DND-41 (cell line): ENCODE data around the gene ORC4.

Source experiments
- ATAC-seq: fragments of 200-7000 bp; cut with Tn5 transposase; 3 replicates; pipeline ENCODE4 v1.9.1; 2021; ENCODE audit warnings: low read depth; ENCODE audit not compliant: insufficient read depth
- DNase-seq: peaks from one replicate; pipeline ENCODE4 v3.0.0-alpha.2; 2020
- H2AFZ ChIP-seq: 2 replicates; pipeline ENCODE4 v1.6.0; 2012; ENCODE audit warnings: low read depth, low read length
- H3K27ac ChIP-seq: 2 replicates; pipeline ENCODE4 v1.5.1; 2012; ENCODE audit warnings: low read length, inconsistent platforms
- H3K27me3 ChIP-seq: fragments of 200-600 bp; sonication (generic); 2 replicates; pipeline ENCODE4 v1.6.0; 2012; ENCODE audit warnings: low read length, mild to moderate bottlenecking, inconsistent platforms; ENCODE audit not compliant: insufficient read depth, poor library complexity
- H3K36me3 ChIP-seq: 2 replicates; pipeline ENCODE4 v1.5.1; 2012; ENCODE audit warnings: low read length, inconsistent platforms; ENCODE audit not compliant: insufficient read depth
- H3K4me1 ChIP-seq: 2 replicates; pipeline ENCODE4 v1.5.1; 2012; ENCODE audit warnings: mild to moderate bottlenecking, low read length; ENCODE audit not compliant: insufficient read depth
- H3K4me2 ChIP-seq: 2 replicates; pipeline ENCODE4 v1.6.0; 2012; ENCODE audit warnings: mild to moderate bottlenecking, moderate library complexity, low read length, inconsistent platforms; ENCODE audit not compliant: insufficient read depth
- H3K4me3 ChIP-seq, 2 experiments: fragments of 200-600 bp in 1 of 2; shearing (Covaris generic) in 1 of 2; 2 replicates each; pipeline ENCODE4 v1.5.1; 2012 to 2016; ENCODE audit warnings: inconsistent platforms in 2 of 2, low read length in 2 of 2, mild to moderate bottlenecking in 2 of 2, low read depth in 1 of 2, moderate library complexity in 1 of 2
- H3K79me2 ChIP-seq: 2 replicates; pipeline ENCODE4 v1.6.0; 2012; ENCODE audit warnings: low read length, inconsistent platforms; ENCODE audit not compliant: insufficient read depth
- H3K9ac ChIP-seq: 2 replicates; pipeline ENCODE4 v1.6.0; 2012; ENCODE audit warnings: low read depth, mild to moderate bottlenecking, inconsistent platforms, low read length, moderate library complexity
- H3K9me3 ChIP-seq: 2 replicates; pipeline ENCODE4 v1.5.1; 2012; ENCODE audit warnings: low read length, moderate library complexity, mild to moderate bottlenecking, inconsistent platforms; ENCODE audit not compliant: insufficient read depth, severe bottlenecking
- H4K20me1 ChIP-seq: 2 replicates; pipeline ENCODE4 v1.6.0; 2012; ENCODE audit warnings: low read length; ENCODE audit not compliant: insufficient read depth
- EZH2 ChIP-seq: IDR thresholded peaks from 3 replicates; pipeline ENCODE4 v1.6.1; 2012; ENCODE audit warnings: borderline replicate concordance, low read depth, mild to moderate bottlenecking, moderate library complexity, low read length, inconsistent platforms; ENCODE audit not compliant: severe bottlenecking
- TF ChIP-seq, protein P1 (sequence below): IDR thresholded peaks from 2 replicates; pipeline ENCODE4 v1.5.1; 2012; ENCODE audit warnings: borderline replicate concordance, low read length, moderate library complexity, mild to moderate bottlenecking; ENCODE audit not compliant: poor library complexity, severe bottlenecking; ENCODE audit errors: extremely low read depth

The ORC4 gene

GRCh38 chr2:148020111-148021058, at the start of gene ORC4:
ORC4 (minus strand) TSS chr2:148020737; CDS start chr2:147975958, 44,779 bp downstream.
- H3K9me3 ChIP-seq: no peaks in the 10 kb centered on the region
- TF ChIP-seq, protein P1, sequence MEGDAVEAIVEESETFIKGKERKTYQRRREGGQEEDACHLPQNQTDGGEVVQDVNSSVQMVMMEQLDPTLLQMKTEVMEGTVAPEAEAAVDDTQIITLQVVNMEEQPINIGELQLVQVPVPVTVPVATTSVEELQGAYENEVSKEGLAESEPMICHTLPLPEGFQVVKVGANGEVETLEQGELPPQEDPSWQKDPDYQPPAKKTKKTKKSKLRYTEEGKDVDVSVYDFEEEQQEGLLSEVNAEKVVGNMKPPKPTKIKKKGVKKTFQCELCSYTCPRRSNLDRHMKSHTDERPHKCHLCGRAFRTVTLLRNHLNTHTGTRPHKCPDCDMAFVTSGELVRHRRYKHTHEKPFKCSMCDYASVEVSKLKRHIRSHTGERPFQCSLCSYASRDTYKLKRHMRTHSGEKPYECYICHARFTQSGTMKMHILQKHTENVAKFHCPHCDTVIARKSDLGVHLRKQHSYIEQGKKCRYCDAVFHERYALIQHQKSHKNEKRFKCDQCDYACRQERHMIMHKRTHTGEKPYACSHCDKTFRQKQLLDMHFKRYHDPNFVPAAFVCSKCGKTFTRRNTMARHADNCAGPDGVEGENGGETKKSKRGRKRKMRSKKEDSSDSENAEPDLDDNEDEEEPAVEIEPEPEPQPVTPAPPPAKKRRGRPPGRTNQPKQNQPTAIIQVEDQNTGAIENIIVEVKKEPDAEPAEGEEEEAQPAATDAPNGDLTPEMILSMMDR: peak; percentile 26
- no peak for TF ChIP-seq EZH2
- ATAC-seq (peak; percentile 84), DNase-seq (peak; percentile 98)
- peak within 1 kb of the TSS; percentile 82 for H2AFZ ChIP-seq
- peak within 1 kb of the TSS; percentile 81 for H3K4me2 ChIP-seq
- H3K36me3 ChIP-seq: no peaks in the 10 kb centered on the region; the same call in 1 of the 2 replicates
- peaks cover 53% of the 10 kb centered on the region for H3K4me1 ChIP-seq
- H3K4me3 ChIP-seq: peak within 1 kb of the TSS; percentile 68 to 86
- peak within 1 kb of the TSS; percentile 97 for H3K27ac ChIP-seq
- H3K79me2 ChIP-seq: peaks cover 92% of the 10 kb centered on the region
- H3K27me3 ChIP-seq: no peaks in the 10 kb centered on the region
- peaks cover 7% of the 10 kb centered on the region; the same call in 1 of the 2 replicates for H4K20me1 ChIP-seq
- peak within 1 kb of the TSS; percentile 68 for H3K9ac ChIP-seq

GRCh38 chr2:148067801-148068200, 47.3 kb upstream of the ORC4 start:
- H3K27ac ChIP-seq: no peak overlapping the region

GRCh38 chr2:148065936-148066335, 45.4 kb upstream of the ORC4 start:
- Histone ChIP-seq H3K4me1 (no peaks in the 10 kb centered on the region), H3K27ac (no peak overlapping the region), H3K4me3 (no peak overlapping the region), H2AFZ (no peak overlapping the region), H3K9ac (no peak overlapping the region), H3K79me2 (no peaks in the 10 kb centered on the region), H3K36me3 (no peaks in the 10 kb centered on the region), H3K4me2 (no peak overlapping the region), H4K20me1 (no peaks in the 10 kb centered on the region), H3K27me3 (no peaks in the 10 kb centered on the region), H3K9me3 (no peaks in the 10 kb centered on the region)
- DNase-seq: no peak
- no peak for ATAC-seq
- TF ChIP-seq EZH2: no peak
- TF ChIP-seq, protein P1: no peak

More at GRCh38 chr2:148067801-148068200, 47.3 kb upstream of the ORC4 start:
- no peaks in the 10 kb centered on the region for H3K79me2 ChIP-seq
- no peak overlapping the region for H3K9ac ChIP-seq
- no peaks in the 10 kb centered on the region for H3K27me3 ChIP-seq
- H3K9me3 ChIP-seq: no peaks in the 10 kb centered on the region
- no peaks in the 10 kb centered on the region for H3K4me1 ChIP-seq
- DNase-seq: no peak
- no peak overlapping the region for H2AFZ ChIP-seq
- no peak for ATAC-seq
- H3K36me3 ChIP-seq: no peaks in the 10 kb centered on the region
- H3K4me3 ChIP-seq: no peak overlapping the region; a peak in 1 of 4 replicates
- H4K20me1 ChIP-seq: no peaks in the 10 kb centered on the region
- H3K4me2 ChIP-seq: no peak overlapping the region
- TF ChIP-seq, protein P1: no peak
- TF ChIP-seq EZH2: no peak
